Natural killer cell (primary cell): ENCODE data around the gene KRTAP19-2. TPM values are rescaled to one million over a fixed set of nuclear protein-coding genes. Genes with fewer than 3 reads are reported as not detected.

Source experiments
- ATAC-seq, 3 donors: fragments of 150-1000 bp in 2 of 3; fragments of 200-7000 bp in 1 of 3; cut with Tn5 transposase; 1 replicate in 1 of 3; 2 replicates in 2 of 3; pipeline ENCODE4 v1.10.0; 2021; ENCODE audit warnings: mild to moderate bottlenecking in 2 of 3, moderate library complexity in 2 of 3
- DNase-seq, 2 donors: peaks; one replicate each; pipeline versions ENCODE4 v3.0.0 to v3.0.0-alpha.2; 2013 to 2021; ENCODE audit warnings: mixed read lengths in 1 of 2
- H3K27ac ChIP-seq: one replicate; pipeline ENCODE4 v1.5.1; 2013; ENCODE audit warnings: mild to moderate bottlenecking, low read length
- H3K27me3 ChIP-seq: one replicate; pipeline ENCODE4 v1.6.1; 2013; ENCODE audit warnings: low read length; ENCODE audit not compliant: control insufficient read depth, insufficient read depth
- H3K36me3 ChIP-seq: one replicate; pipeline ENCODE4 v1.6.1; 2013; ENCODE audit warnings: low read length; ENCODE audit not compliant: control insufficient read depth, insufficient read depth
- H3K4me1 ChIP-seq: one replicate; pipeline ENCODE4 v1.6.1; 2013; ENCODE audit warnings: low read length; ENCODE audit not compliant: control insufficient read depth, insufficient read depth
- H3K4me3 ChIP-seq: one replicate; pipeline ENCODE4 v1.5.1; 2013; ENCODE audit warnings: low read length
- H3K9me3 ChIP-seq: one replicate; pipeline ENCODE4 v1.6.1; 2013; ENCODE audit warnings: low read length; ENCODE audit not compliant: control insufficient read depth, insufficient read depth
- H3K27ac Mint-ChIP-seq, 2 donors: one replicate each; pipeline ENCODE4 v1.8.0; 2022; ENCODE audit warnings: mild to moderate bottlenecking in 2 of 2, mixed read lengths in 2 of 2, moderate library complexity in 1 of 2
- H3K27me3 Mint-ChIP-seq, 2 donors: one replicate each; pipeline ENCODE4 v1.8.0; 2022; ENCODE audit warnings: low read depth in 2 of 2, mixed read lengths in 2 of 2
- H3K36me3 Mint-ChIP-seq: one replicate; pipeline ENCODE4 v1.8.0; 2022; ENCODE audit warnings: mixed read lengths
- H3K4me1 Mint-ChIP-seq, 2 donors: one replicate each; pipeline ENCODE4 v1.8.0; 2022; ENCODE audit warnings: mixed read lengths in 2 of 2
- H3K4me3 Mint-ChIP-seq: one replicate; pipeline ENCODE4 v1.8.0; 2022; ENCODE audit warnings: mild to moderate bottlenecking, moderate library complexity, mixed read lengths
- H3K9me3 Mint-ChIP-seq, 2 donors: one replicate each; pipeline ENCODE4 v1.8.0; 2022; ENCODE audit warnings: mixed read lengths in 2 of 2
- WGBS: methylation state at CpG from one replicate; pipeline ENCODE4 v1.1.7; 2013; ENCODE audit warnings: missing lambda C conversion rate; ENCODE audit not compliant: insufficient coverage; 5-methylcytosine and 5-hydroxymethylcytosine counted together
- intact Hi-C: fragments of 100-400 bp; cut with micrococcal nuclease; formaldehyde crosslinking; loops from one replicate; pipeline ENCODE4 v1.14.2; 2022
- total RNA-seq, 4 donors: library from RNA; stranded (reverse); fragments of 120-200 nt in 1 of 4; gene quantifications; one replicate each; pipeline versions ENCODE4 v1.2.3 to v1.2.4, GENCODE V29; 2013 to 2022
- TF ChIP-seq, protein P1 (sequence below): fragments of 200-600 bp; IDR thresholded peaks from one replicate; pipeline ENCODE4 v1.8.0; 2022; ENCODE audit warnings: antibody characterized with exemption

The KRTAP19-2 gene
- total RNA-seq, 3 donors from 2014 or later (not counting 1 experiment from before 2014, with no cell fraction given), result not detected

GRCh38 chr21:30468900-30469714, 18.1 kb downstream of the KRTAP19-2 start:
- DNase-seq, result no peak
- H3K27me3 Mint-ChIP-seq, result no peaks in the 10 kb centered on the region
- TF ChIP-seq, protein P1, sequence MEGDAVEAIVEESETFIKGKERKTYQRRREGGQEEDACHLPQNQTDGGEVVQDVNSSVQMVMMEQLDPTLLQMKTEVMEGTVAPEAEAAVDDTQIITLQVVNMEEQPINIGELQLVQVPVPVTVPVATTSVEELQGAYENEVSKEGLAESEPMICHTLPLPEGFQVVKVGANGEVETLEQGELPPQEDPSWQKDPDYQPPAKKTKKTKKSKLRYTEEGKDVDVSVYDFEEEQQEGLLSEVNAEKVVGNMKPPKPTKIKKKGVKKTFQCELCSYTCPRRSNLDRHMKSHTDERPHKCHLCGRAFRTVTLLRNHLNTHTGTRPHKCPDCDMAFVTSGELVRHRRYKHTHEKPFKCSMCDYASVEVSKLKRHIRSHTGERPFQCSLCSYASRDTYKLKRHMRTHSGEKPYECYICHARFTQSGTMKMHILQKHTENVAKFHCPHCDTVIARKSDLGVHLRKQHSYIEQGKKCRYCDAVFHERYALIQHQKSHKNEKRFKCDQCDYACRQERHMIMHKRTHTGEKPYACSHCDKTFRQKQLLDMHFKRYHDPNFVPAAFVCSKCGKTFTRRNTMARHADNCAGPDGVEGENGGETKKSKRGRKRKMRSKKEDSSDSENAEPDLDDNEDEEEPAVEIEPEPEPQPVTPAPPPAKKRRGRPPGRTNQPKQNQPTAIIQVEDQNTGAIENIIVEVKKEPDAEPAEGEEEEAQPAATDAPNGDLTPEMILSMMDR, result no peak
- peaks cover 5 to 6% of the 10 kb centered on the region in 2 donors for H3K9me3 Mint-ChIP-seq
- ATAC-seq, result no peak
- H3K4me3 Mint-ChIP-seq, result no peak overlapping the region
- Histone ChIP-seq H3K27ac (no peak overlapping the region), H3K9me3 (no peaks in the 10 kb centered on the region), H3K36me3 (no peaks in the 10 kb centered on the region), H3K27me3 (no peaks in the 10 kb centered on the region), H3K4me1 (no peaks in the 10 kb centered on the region), H3K4me3 (no peak overlapping the region)
- WGBS, result 84% methylated on average over 4 of the region's 6 CpGs
- no peaks in the 10 kb centered on the region for H3K4me1 Mint-ChIP-seq
- H3K36me3 Mint-ChIP-seq, result no peaks in the 10 kb centered on the region
- no peak overlapping the region for H3K27ac Mint-ChIP-seq
- intact Hi-C loops, result no loop called here

DNA sequence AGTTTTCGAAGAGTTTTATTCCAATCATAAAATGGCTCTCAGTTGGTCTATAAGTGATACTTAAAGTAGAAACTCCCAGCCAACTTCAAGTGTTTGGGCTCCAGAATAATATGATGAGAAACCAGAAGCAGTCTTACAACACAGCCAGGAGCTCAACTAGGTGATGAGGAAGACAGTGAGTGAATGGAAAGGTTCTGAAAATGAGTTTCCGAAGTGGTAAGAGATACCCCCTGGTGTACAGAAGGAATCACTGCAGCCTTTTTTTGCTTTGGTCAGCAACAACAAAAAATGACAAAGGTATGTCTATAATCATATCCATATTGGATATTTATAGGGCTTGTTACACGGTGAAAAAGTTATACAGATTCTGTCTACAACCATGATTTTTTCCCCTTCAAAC, 23.5 kb downstream of the KRTAP19-2 start:
- Histone ChIP-seq H3K9me3 (no peaks in the 10 kb centered on the region), H3K27me3 (no peaks in the 10 kb centered on the region), H3K4me3 (no peak overlapping the region), H3K36me3 (no peaks in the 10 kb centered on the region), H3K4me1 (no peaks in the 10 kb centered on the region), H3K27ac (no peak overlapping the region)
- Mint-ChIP-seq H3K36me3 (no peaks in the 10 kb centered on the region), H3K4me1 (no peaks in the 10 kb centered on the region), H3K4me3 (no peak overlapping the region), H3K9me3 (peaks cover 0 to 4% of the 10 kb centered on the region in 2 donors), H3K27me3 (no peaks in the 10 kb centered on the region), H3K27ac (no peak overlapping the region)
- DNase-seq, result no peak
- ATAC-seq, result no peak
- TF ChIP-seq, protein P1, result no peak
- intact Hi-C loops, result no loop called here
- 7% methylated on average over 1 of the region's 3 CpGs for WGBS

GRCh38 chr21:30448514-30448913, 38.7 kb downstream of the KRTAP19-2 start:
- Histone ChIP-seq H3K27me3 (no peaks in the 10 kb centered on the region), H3K4me3 (no peak overlapping the region), H3K36me3 (no peaks in the 10 kb centered on the region), H3K9me3 (no peaks in the 10 kb centered on the region), H3K27ac (no peak overlapping the region), H3K4me1 (no peaks in the 10 kb centered on the region)
- Mint-ChIP-seq H3K27me3 (no peaks in the 10 kb centered on the region), H3K36me3 (no peaks in the 10 kb centered on the region), H3K4me3 (no peak overlapping the region), H3K9me3 (peaks cover 0 to 2% of the 10 kb centered on the region in 2 donors), H3K4me1 (no peaks in the 10 kb centered on the region), H3K27ac (no peak overlapping the region)
- TF ChIP-seq, protein P1, result no peak
- DNase-seq (no peak), ATAC-seq (no peak)
- intact Hi-C loops, result no loop called here
- no CpG with 5 or more reads among the region's 3 CpGs for WGBS

- Mint-ChIP-seq H3K9me3 (peaks cover 0 to 4% of the 10 kb centered on the region in 2 donors), H3K4me3 (no peak overlapping the region), H3K4me1 (no peaks in the 10 kb centered on the region), H3K36me3 (no peaks in the 10 kb centered on the region), H3K27ac (no peak overlapping the region), H3K27me3 (no peaks in the 10 kb centered on the region)
- DNase-seq, result no peak
- Histone ChIP-seq H3K27me3 (no peaks in the 10 kb centered on the region), H3K9me3 (no peaks in the 10 kb centered on the region), H3K36me3 (no peaks in the 10 kb centered on the region), H3K4me3 (no peak overlapping the region), H3K4me1 (no peaks in the 10 kb centered on the region), H3K27ac (no peak overlapping the region)
- WGBS, result 5% methylated on average over 4 of the region's 4 CpGs
- intact Hi-C loops, result no loop called here
- ATAC-seq, result no peak
- TF ChIP-seq, protein P1, result no peak
Measured at GRCh38 chr21:30447056-30447455, 40.2 kb downstream of the KRTAP19-2 start.
